Brain microvascular endothelial cell (primary cell): ENCODE data around the gene PDE11A.

Experiments used
- DNase-seq: peaks from one replicate; pipeline ENCODE4 v3.0.0-alpha.2; 2020
- H3K27ac ChIP-seq: fragments of 250-450 bp; sonication (Bioruptor Pico); 2 replicates; pipeline ENCODE4 v1.5.1; 2020; ENCODE audit warnings: mild to moderate bottlenecking, moderate library complexity
- H3K27me3 ChIP-seq: fragments of 250-450 bp; sonication (Bioruptor Pico); replicated peaks from 2 replicates; pipeline ENCODE4 v1.5.1; 2020; ENCODE audit warnings: mild to moderate bottlenecking
- H3K36me3 ChIP-seq: fragments of 250-450 bp; sonication (Bioruptor Pico); replicated peaks from 2 replicates; pipeline ENCODE4 v1.5.1; 2020; ENCODE audit warnings: mild to moderate bottlenecking
- H3K4me3 ChIP-seq: 2 replicates; pipeline ENCODE4 v1.5.1; 2011; ENCODE audit warnings: low read depth, mild to moderate bottlenecking, control low read depth, low read length, moderate library complexity
- CTCF ChIP-seq: IDR thresholded peaks from 2 replicates; pipeline ENCODE4 v1.5.1; 2011; ENCODE audit warnings: low read depth, mild to moderate bottlenecking, moderate library complexity, low read length, control low read depth, inconsistent platforms; ENCODE audit errors: missing control alignments
- in situ Hi-C: cut with HindIII; loops from 2 replicates; pipeline ENCODE4 v1.10.0; 2017; ENCODE audit warnings: low sequenced_read_pairs, low pct_ligation_motif_present

The PDE11A gene

GRCh38 chr2:177906041-177906718 is 166.4 kb downstream of the PDE11A start:
- Histone ChIP-seq H3K36me3 (no peaks in the 10 kb centered on the region), H3K4me3 (no peak overlapping the region), H3K27me3 (no peaks in the 10 kb centered on the region), H3K27ac (no peak overlapping the region)
- in situ Hi-C loops: no loop called here
- peak; percentile 31 for DNase-seq
- TF ChIP-seq CTCF: peak; percentile 97

GRCh38 chr2:177905640-177906039 is 166.9 kb downstream of the PDE11A start:
- no peak for TF ChIP-seq CTCF
- Histone ChIP-seq H3K27me3 (no peaks in the 10 kb centered on the region), H3K27ac (no peak overlapping the region), H3K36me3 (no peaks in the 10 kb centered on the region), H3K4me3 (no peak overlapping the region)
- in situ Hi-C loops: no loop called here
- DNase-seq: no peak

DNA sequence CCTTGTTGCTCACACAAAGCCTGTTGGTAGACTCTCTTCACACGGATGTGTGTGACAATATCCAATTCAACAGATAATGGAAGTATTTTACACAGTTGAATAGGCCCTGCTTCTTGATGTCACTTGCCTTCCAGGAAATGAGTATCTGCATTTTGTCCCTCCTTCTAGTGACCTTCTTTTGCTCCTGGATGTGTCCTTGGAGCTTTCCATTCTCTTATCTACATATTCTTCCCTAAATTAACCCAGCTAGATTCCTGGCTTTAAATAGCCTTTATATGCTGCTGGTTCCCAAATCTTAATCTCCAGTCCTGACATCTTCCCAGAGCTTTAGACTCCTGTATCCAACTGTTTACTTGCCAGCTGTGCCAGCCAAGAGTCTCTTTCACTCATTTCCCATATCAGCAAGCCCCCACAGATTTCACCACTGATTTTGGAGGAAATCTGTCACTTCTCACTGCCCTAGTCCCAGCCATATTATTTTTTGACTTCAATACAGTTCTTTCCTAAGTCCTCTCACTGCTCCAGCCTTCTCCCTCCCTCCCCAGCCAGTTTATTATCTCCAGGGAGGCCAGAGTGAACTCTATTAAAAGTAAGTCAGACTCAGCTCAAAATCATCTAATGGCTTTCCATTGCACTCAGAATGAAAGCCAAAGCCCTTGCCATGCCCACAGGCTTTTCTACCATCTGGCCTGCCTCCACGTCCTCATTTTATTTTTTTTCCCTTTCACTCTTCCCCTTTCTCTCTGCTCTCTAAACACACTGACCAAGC is 170.0 kb downstream of the PDE11A start:
- Histone ChIP-seq H3K4me3 (no peak overlapping the region), H3K27me3 (no peaks in the 10 kb centered on the region), H3K36me3 (no peaks in the 10 kb centered on the region), H3K27ac (no peak overlapping the region)
- no peak for DNase-seq
- in situ Hi-C loops: no loop called here
- TF ChIP-seq CTCF: no peak

GRCh38 chr2:177900082-177900481 is 172.5 kb downstream of the PDE11A start:
- in situ Hi-C loops: no loop called here
- DNase-seq: no peak
- TF ChIP-seq CTCF: no peak
- Histone ChIP-seq H3K27me3 (no peaks in the 10 kb centered on the region), H3K27ac (no peak overlapping the region), H3K36me3 (no peaks in the 10 kb centered on the region), H3K4me3 (no peak overlapping the region)

- in situ Hi-C loops: no loop called here
- Histone ChIP-seq H3K27me3 (no peaks in the 10 kb centered on the region), H3K4me3 (no peak overlapping the region), H3K27ac (no peak overlapping the region), H3K36me3 (no peaks in the 10 kb centered on the region)
- TF ChIP-seq CTCF: no peak
- DNase-seq: no peak
These were observed 175.3 kb downstream of the PDE11A start for GRCh38 chr2:177897278-177897677.
